Measurements from ENCODE around the gene TECR. TPM values are rescaled to one million over a fixed set of nuclear protein-coding genes. Genes with fewer than 3 reads are reported as not detected.

TECR gene
- total and polyA plus RNA-seq, 10 donors: 51.6 to 92.2 (median 74.4) TPM

- TF ChIP-seq POLR2A (IDR thresholded peaks at IDR 0.05) (no peak), POLR2AphosphoS5 (IDR thresholded peaks at IDR 0.05) (no peak)
- TF ChIP-seq, protein P1, sequence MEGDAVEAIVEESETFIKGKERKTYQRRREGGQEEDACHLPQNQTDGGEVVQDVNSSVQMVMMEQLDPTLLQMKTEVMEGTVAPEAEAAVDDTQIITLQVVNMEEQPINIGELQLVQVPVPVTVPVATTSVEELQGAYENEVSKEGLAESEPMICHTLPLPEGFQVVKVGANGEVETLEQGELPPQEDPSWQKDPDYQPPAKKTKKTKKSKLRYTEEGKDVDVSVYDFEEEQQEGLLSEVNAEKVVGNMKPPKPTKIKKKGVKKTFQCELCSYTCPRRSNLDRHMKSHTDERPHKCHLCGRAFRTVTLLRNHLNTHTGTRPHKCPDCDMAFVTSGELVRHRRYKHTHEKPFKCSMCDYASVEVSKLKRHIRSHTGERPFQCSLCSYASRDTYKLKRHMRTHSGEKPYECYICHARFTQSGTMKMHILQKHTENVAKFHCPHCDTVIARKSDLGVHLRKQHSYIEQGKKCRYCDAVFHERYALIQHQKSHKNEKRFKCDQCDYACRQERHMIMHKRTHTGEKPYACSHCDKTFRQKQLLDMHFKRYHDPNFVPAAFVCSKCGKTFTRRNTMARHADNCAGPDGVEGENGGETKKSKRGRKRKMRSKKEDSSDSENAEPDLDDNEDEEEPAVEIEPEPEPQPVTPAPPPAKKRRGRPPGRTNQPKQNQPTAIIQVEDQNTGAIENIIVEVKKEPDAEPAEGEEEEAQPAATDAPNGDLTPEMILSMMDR (IDR thresholded peaks at IDR 0.05 in 8 of 11, conservative IDR thresholded peaks at IDR 0.05 in 3 of 11): no peak
- DNase-seq: no peak
- intact Hi-C loops (cut with DNase I; ENCODE audit: low total_unique reads): no loop called here
- WGBS, 5 donors: 77 to 83% (median 82%) methylated on average over 15 of the region's 15 CpGs
- Histone ChIP-seq H3K27ac (peak overlapping the region in 3 of 8 donors; percentile 17 to 100 (median 99)), H3K36me3 (peaks cover 0 to 41% (median 29%) of the 10 kb centered on the region in 6 donors), H3K4me1 (peaks cover 44 to 78% (median 61%) of the 10 kb centered on the region in 6 donors), H3K27me3 (replicated peaks in 1 of 7) (no peaks in the 10 kb centered on the region), H3K4me3 (peak overlapping the region in 7 of 8 donors; percentile 65 to 94 (median 82)), H3K9me3 (no peaks in the 10 kb centered on the region)
These were observed 13.3 kb upstream of the TECR start for GRCh38 chr19:14516048-14516534.

DNA sequence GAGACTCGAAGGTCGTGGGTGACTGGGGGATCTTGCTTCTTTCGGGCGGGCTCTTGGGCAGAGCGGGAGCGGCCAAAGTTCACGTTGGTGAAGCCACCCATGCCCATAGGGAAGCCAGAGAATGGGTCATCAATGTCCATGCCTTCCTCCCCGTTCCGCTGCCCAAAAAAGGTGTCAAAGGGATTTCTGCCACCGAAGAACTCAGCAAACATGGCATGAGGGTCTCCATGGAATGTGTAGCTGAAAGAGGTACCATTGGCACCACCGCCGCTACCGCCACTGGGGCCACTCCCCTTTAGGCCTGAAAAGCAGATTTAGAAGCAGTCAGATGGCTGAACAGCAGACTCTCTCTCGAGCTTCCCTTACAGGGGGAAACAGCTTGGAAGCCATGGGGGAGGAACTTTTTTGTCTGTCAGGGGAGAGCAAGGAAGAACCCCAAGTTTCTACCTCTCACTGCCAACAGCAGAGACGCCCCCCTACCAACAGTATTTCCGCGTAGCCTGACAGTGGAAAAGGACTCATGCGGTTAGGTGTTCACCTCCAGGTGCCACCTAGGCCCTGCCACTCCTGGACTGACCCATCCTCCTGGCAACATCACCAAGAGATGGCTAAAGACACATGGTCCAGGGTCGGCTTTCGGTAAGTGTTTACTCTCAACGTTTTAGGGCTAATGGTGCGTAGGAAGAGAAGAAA lies 12.5 kb upstream of the TECR start:
- H3K4me1 ChIP-seq: peaks cover 44 to 80% (median 62%) of the 10 kb centered on the region in 6 donors
- H3K36me3 ChIP-seq: peaks cover 0 to 41% (median 29%) of the 10 kb centered on the region in 6 donors
- 33 to 41% (median 40%) methylated on average over 22 of the region's 22 CpGs for WGBS, 5 donors
- intact Hi-C loops (cut with DNase I; ENCODE audit: low total_unique reads): no loop called here
- H3K4me3 ChIP-seq: peak overlapping the region; percentile 65 to 94 (median 86)
- no peaks in the 10 kb centered on the region for H3K27me3 ChIP-seq (replicated peaks in 1 of 7)
- DNase-seq: no peak
- H3K27ac ChIP-seq: peak overlapping the region; percentile 96 to 100 (median 99)
- H3K9me3 ChIP-seq: no peaks in the 10 kb centered on the region
- TF ChIP-seq POLR2AphosphoS5 (IDR thresholded peaks at IDR 0.05) (no peak), POLR2A (IDR thresholded peaks at IDR 0.05) (no peak)
- TF ChIP-seq, protein P1 (IDR thresholded peaks at IDR 0.05 in 8 of 11, conservative IDR thresholded peaks at IDR 0.05 in 3 of 11): no peak

DNA sequence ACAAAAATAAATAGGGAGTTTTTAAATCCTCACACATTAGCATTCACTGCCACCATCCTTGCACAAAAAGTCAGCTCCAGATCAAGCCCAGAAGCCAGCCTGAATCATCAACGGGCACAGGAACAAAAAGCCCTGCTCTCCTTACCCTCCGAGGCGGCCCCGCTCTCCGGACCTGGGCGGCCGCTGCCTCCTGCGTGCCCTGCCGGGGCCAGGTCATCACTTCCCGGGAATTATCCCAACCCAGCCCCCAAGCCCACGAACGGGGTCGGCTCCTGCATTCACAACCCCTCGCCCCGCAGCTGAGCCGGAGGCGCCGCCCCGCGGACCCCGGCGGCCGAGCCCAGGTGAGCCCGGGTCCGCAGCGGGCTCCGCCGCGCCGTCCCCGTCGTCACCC lies 12.0 kb upstream of the TECR start:
- H3K36me3 ChIP-seq: peaks cover 0 to 41% (median 29%) of the 10 kb centered on the region in 6 donors
- no peaks in the 10 kb centered on the region for H3K9me3 ChIP-seq
- DNase-seq: no peak
- intact Hi-C loops (cut with DNase I; ENCODE audit: low total_unique reads): no loop called here
- H3K4me1 ChIP-seq: peaks cover 44 to 86% (median 63%) of the 10 kb centered on the region in 6 donors
- peak overlapping the region; percentile 65 to 94 (median 86) for H3K4me3 ChIP-seq
- WGBS, 5 donors: 0 to 1% (median 0%) methylated on average over 12 to 32 of the region's 32 CpGs
- H3K27ac ChIP-seq: peak overlapping the region; percentile 96 to 100 (median 99)
- no peaks in the 10 kb centered on the region for H3K27me3 ChIP-seq (replicated peaks in 1 of 7)
- TF ChIP-seq, protein P1 (IDR thresholded peaks at IDR 0.05 in 8 of 11, conservative IDR thresholded peaks at IDR 0.05 in 3 of 11): no peak
- TF ChIP-seq POLR2A (IDR thresholded peaks at IDR 0.05) (no peak), POLR2AphosphoS5 (IDR thresholded peaks at IDR 0.05) (no peak)

DNA sequence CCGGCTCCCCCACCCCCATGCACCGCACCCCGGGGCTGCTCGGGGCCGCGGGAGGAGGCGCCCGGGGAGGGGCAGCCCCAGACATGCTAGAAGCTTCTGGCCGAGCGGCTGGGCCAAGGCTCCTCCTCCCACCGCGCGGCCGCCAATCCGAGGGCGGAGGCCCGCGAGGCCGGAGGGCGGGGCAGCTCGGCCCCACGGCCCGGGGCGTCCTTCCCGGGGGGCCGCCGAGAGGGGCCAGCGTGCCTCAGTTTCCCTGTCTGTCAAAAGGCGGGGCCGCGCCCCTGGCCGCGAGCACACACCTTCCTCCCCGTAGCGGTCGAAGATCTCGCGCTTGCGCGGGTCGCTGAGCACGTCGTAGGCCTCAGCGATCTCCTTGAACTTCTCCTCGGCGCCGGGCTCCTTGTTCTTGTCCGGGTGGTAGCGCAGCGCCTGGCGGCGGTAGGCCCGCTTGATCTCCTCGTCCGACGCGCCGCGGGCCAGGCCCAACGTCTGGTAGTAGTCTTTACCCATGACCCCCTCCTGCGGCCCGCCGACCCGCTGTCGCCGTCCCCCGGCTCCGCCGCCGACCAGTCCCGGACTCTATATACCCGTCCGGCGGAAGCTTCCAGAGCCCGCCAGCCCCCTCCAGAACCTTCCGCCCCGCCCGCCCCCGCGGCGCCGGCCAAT lies 11.4 kb upstream of the TECR start, which contains the start of gene DNAJB1:
DNAJB1 (minus strand) TSS at position 558 of the 666 bp plus-strand sequence; CDS start at position 510, 48 bp downstream.
- H3K9me3 ChIP-seq: no peaks in the 10 kb centered on the region
- TF ChIP-seq POLR2A (IDR thresholded peaks at IDR 0.05) (peak; percentile 91 to 98 (median 91)), POLR2AphosphoS5 (IDR thresholded peaks at IDR 0.05) (peak; percentile 96 to 99 (median 98))
- TF ChIP-seq, protein P1 (IDR thresholded peaks at IDR 0.05 in 8 of 11, conservative IDR thresholded peaks at IDR 0.05 in 3 of 11): peak in 3 of 11 experiments; percentile 21 to 26 (median 24)
- H3K4me3 ChIP-seq: peak within 1 kb of the TSS; percentile 65 to 94 (median 86)
- H3K4me1 ChIP-seq: peaks cover 44 to 88% (median 64%) of the 10 kb centered on the region in 6 donors
- DNase-seq: peak; percentile 96
- peaks cover 0 to 38% (median 29%) of the 10 kb centered on the region in 6 donors for H3K36me3 ChIP-seq
- no peaks in the 10 kb centered on the region for H3K27me3 ChIP-seq (replicated peaks in 1 of 7)
- H3K27ac ChIP-seq: peak within 1 kb of the TSS; percentile 96 to 100 (median 99)
- WGBS, 5 donors: 0 to 1% (median 1%) methylated on average over 31 to 82 of the region's 82 CpGs
- intact Hi-C loops (cut with DNase I; ENCODE audit: low total_unique reads): no loop called here
